GM21367 (cell line): ENCODE measurements around the gene GIMAP1.

ENCODE experiments used
- ATAC-seq: cut with Tn5 transposase; IDR thresholded peaks from one replicate; pipeline ENCODE4 v1.9.1; 2021; ENCODE audit not compliant: unreplicated experiment

GIMAP1 gene

DNA sequence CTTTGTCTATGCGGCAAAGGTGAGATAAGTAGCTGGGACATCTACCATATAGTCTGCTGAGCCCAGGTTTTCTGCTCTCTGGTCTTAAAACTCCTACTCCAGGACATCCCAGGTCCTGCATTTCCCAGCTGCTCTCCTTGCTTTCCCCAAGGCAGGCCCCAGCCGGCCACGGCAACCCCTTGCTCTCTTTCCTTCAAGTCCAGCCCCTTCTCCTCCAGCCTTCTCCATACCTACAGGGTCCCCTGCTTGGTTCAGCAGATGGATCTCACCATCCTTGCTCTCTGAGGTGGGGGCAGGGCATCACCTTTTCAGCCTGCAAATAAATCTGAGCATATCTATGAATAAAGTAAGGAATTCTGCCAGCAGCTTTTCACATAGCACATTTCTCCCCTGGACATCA, 29.5 kb downstream of the GIMAP1 start:
- no peak for ATAC-seq

DNA sequence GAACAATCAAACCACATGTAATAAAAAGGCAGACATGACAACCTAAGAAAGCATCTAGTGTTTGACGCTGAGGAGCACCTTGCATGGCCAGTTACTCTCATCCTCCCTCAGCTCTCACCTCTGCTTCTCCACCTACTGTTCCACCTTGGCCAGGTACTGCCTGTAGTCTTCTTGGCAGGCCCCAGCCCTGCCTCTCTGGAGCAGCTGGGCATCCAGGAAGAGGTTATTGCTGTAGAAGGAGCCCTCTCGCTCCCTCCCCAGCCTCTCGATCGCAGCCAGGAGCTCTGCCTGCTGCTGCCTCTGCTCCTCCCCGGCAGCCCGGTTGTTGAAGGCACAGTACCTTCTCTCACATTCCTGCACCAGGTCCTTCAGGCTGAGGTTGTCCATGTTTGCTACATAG, 30.5 kb downstream of the GIMAP1 start:
- no peak for ATAC-seq

DNA sequence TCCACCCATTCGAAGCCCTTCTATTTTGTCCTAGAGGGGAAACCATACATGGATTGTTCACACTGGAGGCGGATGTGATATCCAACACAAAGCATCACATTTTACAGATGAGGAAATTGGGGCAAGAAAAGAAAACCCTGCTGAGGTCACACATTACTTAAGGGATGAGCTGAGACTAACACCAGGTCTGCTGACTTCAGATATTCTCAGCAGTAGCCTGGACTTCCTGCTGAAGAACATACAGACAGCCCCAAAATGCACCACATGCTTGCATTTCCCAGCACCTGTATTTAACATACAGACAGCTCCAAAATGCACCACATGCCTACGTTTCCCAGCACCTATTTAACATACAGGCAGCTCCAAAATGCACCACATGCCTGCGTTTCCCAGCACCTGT, 32.0 kb downstream of the GIMAP1 start:
- no peak for ATAC-seq

DNA sequence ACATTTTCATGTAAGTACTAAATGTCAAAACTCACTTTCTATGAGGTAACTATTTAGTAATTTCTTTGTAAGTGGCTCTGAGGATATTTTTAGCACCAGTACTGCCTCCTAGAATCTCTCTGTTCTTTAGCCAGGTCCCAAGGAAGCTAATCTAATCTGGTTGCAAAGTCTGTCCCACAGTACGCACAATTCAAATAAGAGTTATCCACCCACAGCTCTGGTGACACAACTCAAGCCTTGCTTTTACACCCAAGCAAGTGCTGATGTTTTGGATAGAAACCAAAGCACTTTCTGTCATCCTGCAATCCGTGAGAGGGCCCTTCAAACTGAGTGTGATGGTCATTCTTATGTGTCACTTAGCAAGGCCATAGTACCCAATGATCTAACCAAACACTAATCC, 35.3 kb downstream of the GIMAP1 start:
- no peak for ATAC-seq

DNA sequence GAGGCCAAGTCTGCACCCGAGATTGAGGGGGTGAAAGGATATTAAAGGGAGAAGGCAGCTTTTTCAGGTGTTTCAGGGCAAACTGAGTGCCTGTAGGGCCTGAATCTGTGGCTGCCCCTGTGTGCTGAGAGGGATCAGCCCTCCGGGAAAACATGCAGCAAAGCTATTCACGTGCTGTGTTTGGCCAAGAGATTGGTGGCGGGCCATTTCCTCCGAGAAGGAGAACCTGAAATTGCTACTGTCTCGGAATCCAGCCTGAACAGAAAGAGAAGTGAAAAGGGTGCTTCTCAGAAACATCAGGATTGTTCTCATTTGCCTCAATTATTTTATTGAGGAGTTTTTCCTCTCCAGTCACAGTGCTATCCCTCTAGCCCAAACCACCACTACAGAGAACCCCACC, 36.8 kb downstream of the GIMAP1 start:
- ATAC-seq: no peak

DNA sequence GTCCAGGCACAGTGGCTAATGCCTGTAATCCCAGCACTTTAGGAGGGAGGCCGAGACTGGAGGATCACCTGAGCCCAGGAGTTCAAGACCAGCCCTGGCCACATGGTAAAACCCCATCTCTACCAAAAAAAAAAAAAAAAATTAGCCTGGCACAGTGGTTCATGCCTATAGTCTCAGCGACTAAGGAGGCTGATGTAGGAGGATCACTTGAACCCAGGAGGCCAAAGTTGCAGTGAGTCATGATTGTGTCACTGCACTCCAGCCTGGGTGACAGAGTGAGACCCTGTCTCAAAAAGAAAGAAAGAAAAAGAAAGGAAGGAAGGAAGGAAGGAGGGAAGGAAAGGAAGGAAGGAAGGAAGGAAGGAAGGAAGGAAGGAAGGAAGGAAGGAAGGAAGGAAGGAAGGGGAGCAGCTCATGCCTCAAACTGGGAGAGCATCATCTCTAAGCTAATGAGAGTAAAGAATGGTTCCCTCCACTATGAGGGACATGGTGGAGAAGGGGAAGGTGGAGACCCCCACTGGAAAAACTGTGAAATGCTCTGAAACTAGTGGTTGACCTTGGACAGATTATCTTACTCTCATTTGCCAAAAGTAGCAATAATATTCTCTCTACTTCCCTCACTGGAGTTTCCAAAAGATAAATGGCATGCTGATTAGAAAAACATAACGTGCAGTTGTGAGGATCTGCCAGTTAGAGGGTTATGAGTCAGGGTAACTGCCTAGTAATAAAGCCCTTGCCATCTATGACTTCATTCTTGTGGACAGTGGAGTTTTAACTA, 37.6 kb downstream of the GIMAP1 start:
- no peak for ATAC-seq

DNA sequence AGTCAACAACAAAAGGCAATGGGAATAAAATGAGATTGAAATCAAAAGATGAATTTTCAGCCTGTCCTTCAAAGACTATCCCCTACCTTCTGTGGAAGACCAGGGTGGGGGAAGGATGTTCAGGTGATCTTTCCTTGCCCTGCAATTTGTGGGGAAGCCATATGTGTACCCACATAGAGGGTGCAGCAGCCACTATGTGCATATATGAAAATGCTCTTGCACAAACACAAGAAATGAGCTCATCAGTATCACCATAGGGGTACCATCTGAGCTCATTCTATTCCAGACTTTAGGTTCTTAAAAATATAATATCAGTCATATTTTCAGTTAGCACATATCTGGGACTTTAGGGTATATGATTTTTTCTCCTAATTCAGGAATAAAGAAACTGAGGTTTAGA, 38.5 kb downstream of the GIMAP1 start:
- no peak for ATAC-seq

DNA sequence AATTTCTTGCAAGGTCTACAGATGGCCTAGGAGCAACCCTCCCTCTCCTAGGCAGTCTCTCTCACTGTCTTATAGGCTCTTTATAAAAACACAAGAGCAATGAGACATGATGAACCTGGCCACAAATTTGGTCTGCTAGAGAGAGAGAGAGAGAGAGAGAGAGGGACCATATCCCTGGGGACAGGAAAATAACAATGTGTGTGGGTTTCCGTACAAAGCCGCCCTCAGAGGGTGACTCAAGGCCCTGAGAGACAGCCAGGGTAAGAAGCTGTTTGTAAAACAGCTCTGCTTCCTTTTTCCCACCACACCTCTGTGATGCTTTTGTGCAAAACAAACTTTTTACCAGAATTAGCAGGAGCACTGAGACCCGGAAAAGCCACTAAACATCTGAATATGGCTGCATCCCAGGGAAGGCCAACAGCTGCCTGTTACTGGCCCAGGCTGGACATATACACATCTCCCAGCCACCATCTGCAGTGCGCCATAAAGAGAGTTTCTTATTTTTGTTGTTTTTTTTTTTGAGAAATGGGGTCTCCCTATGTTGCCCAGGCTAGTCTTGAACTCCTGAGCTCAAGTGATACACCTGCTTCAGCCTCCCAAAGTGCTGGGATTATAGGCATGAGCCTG, 39.2 kb downstream of the GIMAP1 start:
- ATAC-seq: no peak

DNA sequence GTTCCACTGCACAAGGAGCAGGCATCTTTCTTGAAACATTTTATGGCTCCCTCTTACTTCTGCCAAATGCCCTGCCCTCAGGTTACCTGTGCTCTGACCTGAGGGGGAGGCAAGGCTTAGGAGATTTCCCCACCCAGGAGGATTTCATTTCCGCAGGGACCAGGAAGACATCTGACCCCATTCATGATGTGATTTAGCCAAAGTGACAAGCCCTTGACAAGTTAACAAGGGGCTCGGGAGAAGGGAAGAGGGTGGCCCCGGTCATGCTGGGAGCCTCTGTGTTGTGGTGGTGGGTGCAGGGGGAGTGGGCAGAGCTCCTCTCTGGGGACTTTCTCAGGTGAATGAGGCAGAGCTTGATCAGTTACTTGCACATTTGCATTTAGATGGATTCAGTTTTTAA, 39.8 kb downstream of the GIMAP1 start:
- no peak for ATAC-seq

DNA sequence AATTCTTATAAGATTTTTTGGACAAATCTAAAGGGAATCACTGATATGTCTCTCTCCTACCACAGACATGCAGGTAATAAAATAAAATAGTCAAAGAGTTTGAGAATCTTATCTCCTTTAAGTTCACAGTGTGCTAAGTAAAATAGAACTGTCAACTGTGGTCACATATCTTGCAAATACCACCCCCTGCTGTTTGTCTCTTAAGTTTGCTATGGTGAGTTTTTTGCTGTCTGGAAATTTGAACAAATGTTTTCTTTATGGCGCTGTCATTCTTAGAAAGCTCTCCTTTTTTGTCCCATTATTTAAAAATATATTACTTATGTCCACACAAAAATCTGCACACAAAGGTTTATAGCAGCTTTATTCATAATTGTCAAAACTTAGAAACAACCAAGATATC, 40.4 kb downstream of the GIMAP1 start:
- no peak for ATAC-seq

DNA sequence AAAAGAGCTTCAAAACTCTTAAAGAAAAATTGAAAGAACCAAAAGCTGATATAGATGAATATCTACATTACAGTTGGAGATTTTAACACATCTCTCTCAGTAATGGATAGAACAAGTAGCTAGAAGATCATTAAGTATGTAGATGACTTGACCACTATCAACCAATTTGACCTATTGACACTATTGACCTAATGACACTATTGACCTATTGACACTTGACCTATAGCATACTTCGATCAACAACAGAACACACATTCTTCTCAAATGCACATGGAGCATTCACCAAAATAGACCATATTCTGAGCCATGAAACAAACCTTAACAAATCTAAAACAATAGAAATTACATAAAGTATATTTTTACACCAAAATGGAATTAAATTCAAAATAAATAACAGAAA, 43.1 kb downstream of the GIMAP1 start:
- no peak for ATAC-seq

DNA sequence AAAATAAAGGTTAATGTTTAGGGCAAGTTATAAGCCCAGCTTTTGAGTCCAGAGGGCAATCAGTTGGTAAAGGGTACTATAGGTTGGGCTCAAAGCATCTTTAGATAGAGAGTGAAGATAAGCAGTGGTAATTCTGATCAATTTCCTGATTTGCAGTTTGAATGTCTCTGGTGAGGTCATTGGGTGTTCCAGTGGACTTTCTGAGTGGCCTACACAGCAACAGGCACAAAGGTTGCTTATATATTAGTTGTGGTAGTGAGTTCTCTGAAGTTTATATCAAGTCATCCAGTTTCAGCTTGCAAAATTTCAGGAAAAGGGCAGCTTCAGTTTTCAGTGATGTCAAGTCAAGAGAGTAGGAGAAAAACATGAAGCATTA, 49.9 kb downstream of the GIMAP1 start:
- no peak for ATAC-seq

DNA sequence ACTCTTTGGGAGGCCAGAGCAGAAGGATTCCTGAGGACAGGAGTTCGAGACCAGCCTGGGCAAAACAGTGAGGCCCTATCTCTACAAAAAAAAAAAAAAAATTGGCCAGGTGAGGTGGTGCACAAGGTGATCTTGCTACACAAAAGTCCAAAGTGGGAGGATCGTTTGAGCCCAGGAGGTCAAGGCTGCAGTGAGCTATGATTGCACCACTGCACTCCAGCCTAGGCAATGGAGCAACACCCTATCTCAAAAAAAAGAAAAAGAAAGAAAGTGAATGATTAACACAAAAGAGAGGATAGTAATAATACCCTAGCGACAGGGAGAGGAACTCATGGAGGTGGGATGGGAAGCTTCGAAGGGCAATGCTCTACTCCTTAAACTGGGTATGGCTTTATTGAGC, 53.4 kb downstream of the GIMAP1 start:
- no peak for ATAC-seq
